RWPE1 (cell line): ENCODE results near the gene RIMBP2.

ENCODE experiments used
- CTCF ChIA-PET: fragments of 350-600 bp; sonication (Branson Sonifier 250); formaldehyde crosslinking; extraction: SDS; loops from one replicate; lab custom pipeline; 2021; lab: Yijun Ruan, JAX
- POLR2A ChIA-PET: fragments of 400-600 bp; formaldehyde crosslinking; extraction: SDS; loops from one replicate; lab custom pipeline; 2020; ENCODE audit warnings: antibody characterized with exemption; ENCODE audit not compliant: low non-redundant PET; lab: Yijun Ruan, JAX
- DNase-seq: peaks from one replicate; pipeline ENCODE4 v3.0.0; 2012; ENCODE audit warnings: low spot score
- H3K27ac ChIP-seq: fragments of 450-650 bp; 2 replicates; pipeline ENCODE4 v1.5.1; 2017
- CTCF ChIP-seq: fragments of 450-650 bp; conservative IDR thresholded peaks from 2 replicates; pipeline ENCODE4 v1.5.1; 2017; ENCODE audit warnings: low read depth, mild to moderate bottlenecking

The RIMBP2 gene

GRCh38 chr12:130669205-130669557, 46.9 kb downstream of the RIMBP2 start:
- TF ChIP-seq CTCF = no peak
- CTCF ChIA-PET = no interaction called here

GRCh38 chr12:130668286-130669204, 47.6 kb downstream of the RIMBP2 start:
- POLR2A ChIA-PET = no interaction called here
- no peak for DNase-seq
- TF ChIP-seq CTCF = no peak
- H3K27ac ChIP-seq = no peak overlapping the region
- CTCF ChIA-PET = no interaction called here

More at GRCh38 chr12:130669205-130669557, 46.9 kb downstream of the RIMBP2 start:
- POLR2A ChIA-PET = no interaction called here
- H3K27ac ChIP-seq = no peak overlapping the region
- DNase-seq = no peak

GRCh38 chr12:130667421-130667960, 48.6 kb downstream of the RIMBP2 start:
- ChIA-PET POLR2A (no interaction called here), CTCF (interaction anchor here (0.6 kb wide), 1 partner anchor 1062 kb away, joined by 3 read pairs; no protein-coding TSS in a partner anchor)
- no peak overlapping the region for H3K27ac ChIP-seq
- no peak for TF ChIP-seq CTCF
- no peak for DNase-seq

GRCh38 chr12:130666645-130667044, 49.5 kb downstream of the RIMBP2 start:
- TF ChIP-seq CTCF = no peak
- no peak overlapping the region for H3K27ac ChIP-seq
- POLR2A ChIA-PET = no interaction called here
- CTCF ChIA-PET = no interaction called here
- DNase-seq = no peak

- no peak for TF ChIP-seq CTCF
- POLR2A ChIA-PET = no interaction called here
- DNase-seq = peak; percentile 45
- no peak overlapping the region for H3K27ac ChIP-seq
- CTCF ChIA-PET = no interaction called here
These were observed 50.3 kb downstream of the RIMBP2 start for GRCh38 chr12:130665753-130666152.

- ChIA-PET POLR2A (no interaction called here), CTCF (interaction anchor here (0.6 kb wide), 1 partner anchor 805 kb away, joined by 5 read pairs; no protein-coding TSS in a partner anchor)
- no peak overlapping the region for H3K27ac ChIP-seq
- TF ChIP-seq CTCF = no peak
- no peak for DNase-seq
These were observed 51.3 kb downstream of the RIMBP2 start for GRCh38 chr12:130664772-130665171.
